GM19372 (cell line): Measurements from ENCODE around the gene GALR1.
"Not testable (repeated sequence)": the region's sequence is repeated elsewhere in the genome, so short reads cannot be mapped to it uniquely, and the experiment has no call there.

Source experiments
- ATAC-seq: cut with Tn5 transposase; IDR thresholded peaks from one replicate; pipeline ENCODE4 v1.9.1; 2021; ENCODE audit warnings: mild to moderate bottlenecking, low read depth, moderate library complexity; ENCODE audit not compliant: unreplicated experiment

Gene GALR1

DNA sequence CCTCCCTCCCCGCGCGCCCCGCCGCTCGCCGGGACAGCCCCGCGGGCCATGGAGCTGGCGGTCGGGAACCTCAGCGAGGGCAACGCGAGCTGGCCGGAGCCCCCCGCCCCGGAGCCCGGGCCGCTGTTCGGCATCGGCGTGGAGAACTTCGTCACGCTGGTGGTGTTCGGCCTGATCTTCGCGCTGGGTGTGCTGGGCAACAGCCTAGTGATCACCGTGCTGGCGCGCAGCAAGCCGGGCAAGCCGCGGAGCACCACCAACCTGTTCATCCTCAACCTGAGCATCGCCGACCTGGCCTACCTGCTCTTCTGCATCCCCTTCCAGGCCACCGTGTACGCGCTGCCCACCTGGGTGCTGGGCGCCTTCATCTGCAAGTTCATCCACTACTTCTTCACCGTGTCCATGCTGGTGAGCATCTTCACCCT is 865 bp downstream of the GALR1 start:
- ATAC-seq = no peak

DNA sequence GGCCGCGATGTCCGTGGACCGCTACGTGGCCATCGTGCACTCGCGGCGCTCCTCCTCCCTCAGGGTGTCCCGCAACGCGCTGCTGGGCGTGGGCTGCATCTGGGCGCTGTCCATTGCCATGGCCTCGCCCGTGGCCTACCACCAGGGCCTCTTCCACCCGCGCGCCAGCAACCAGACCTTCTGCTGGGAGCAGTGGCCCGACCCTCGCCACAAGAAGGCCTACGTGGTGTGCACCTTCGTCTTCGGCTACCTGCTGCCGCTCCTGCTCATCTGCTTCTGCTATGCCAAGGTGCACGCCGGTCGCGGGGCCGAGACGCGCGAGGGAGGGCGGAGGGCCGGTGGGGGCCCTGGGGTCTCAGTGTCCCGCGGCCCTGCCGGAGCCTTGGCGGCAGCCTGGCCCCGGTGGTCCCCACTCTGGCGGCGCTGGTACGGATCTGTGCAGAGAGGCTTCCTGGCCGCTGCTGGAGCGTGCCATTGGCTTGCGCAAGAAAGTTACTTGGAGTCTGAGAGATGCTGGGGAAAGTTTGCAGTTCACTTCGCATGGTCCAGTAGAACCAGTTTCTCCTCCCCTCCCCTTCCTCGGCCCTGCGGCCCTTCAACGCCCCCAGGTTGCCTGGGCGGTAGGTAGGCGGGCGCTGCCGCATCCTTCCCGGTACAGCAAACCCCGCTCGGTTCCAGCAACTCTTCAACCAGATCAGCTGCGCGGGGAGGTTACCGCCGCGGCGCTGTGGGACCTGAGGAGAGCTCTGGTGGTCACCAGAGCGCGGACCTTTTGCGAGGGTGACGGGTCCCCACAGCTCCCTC is 1.5 kb downstream of the GALR1 start:
- no peak for ATAC-seq

DNA sequence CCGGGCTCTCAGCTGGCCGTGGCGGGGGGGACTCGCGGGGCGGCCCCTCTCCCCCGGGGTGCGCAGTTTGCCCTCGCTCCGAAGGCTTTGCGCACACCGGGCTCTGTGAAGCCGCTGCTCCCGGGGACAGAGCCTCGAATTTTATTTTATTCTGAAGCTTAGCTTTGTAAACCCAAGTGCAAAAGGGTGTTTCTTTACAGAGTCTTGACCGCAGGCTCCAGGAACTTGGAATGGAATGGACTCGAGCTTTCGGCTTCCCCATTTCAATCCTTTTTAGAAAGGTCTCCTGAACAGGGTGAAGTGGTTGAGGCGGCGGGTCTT is 2.0 kb downstream of the GALR1 start:
- ATAC-seq = no peak

DNA sequence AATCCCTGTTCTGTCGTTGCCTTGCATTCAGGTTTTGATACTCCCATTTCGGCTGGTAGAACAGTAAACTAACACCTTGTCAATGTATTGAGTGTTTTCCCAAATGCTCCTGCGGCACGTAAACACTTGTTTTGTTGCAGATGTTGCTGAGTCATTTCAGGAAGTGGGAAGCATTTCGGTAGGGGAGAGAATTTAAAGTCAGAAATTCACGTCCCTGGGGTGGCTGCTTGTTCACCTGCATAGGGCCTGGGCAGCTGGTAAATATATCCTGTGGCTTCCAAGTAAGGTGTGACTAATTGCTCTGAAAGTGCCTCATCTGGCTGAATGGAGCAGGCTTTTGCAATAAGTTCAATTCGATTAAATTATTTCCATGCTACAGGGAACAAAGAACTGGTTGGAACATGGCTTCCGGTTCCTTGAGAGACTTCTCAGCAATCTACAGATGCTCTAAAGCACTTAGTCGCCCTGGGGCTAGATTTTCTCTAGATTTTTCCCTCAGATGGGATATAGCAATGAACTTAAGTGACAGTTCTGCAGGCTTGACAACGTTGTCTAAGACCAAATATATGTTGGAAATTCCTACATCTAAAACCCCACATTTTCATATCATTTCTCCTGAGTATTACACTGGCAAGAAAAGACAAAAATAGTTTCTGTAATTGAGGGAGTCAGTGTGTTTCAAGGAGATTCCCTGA is 5.2 kb downstream of the GALR1 start:
- no peak for ATAC-seq

DNA sequence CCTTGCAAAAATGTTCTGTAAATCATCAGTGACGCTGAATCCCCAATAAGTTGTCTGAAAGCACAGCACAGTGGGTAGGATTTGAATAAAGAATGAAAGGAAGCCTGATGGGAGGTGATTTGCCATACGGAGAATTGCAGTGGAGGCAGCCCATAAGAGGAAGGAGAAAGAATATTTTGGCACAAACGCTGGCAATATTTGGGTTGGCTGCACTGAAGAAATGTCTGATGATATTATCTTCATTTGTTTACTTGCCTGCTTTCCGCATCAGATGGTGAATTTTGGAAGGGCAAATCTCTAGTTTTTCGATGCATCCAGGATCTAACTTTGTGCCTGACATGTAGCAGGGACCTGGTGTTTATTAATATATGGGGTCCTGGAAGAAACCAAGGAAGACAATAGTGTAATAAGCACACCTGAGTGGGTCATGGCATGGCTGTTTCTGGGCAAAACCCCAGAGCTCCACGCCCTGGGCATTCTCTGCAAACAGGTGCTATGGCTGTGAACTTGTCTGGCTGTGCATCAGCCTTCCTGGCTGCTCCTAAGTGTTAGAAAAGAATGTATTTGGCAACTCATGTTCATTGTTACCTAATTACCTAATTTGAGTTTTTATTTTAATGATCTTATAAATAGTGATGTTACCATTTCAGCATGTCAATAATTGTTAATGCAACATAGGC is 5.9 kb downstream of the GALR1 start:
- no peak for ATAC-seq

DNA sequence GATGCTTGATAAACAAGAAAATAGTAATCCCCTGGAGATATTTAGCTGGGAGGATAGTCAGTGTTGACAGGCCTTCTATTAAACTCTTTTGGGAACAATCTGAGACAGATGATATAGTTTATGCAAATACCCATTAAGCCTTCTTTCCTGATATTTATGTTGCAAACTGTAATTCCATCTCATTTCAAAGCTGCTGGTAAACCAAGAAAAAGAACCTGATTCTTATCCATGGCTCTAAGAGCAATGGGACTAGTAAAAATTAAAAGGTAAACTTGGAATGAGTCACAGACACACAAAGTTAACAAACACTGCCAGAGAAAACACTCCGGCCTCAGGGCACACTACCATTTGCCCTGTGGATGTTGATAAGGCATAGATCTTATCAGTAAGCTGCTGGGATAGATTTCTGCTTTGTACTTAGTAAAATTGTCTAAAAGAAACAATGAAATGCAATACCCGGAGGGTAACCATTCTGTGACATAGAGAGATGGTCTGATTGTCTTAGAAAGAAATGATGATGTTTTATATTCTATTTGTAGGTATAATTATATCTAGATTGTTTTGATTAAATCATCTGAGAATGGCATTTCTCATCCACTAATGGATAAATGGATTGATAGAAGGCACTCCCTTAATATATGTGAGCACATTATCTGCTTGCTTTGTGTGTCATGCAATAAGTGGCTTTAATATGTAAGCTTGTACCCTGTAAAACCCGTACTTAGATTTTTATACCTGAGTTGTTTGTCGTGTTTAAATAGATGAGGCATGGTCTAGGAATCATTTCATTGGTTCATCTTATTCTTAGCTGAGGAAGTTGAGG is 13.2 kb downstream of the GALR1 start:
- no peak for ATAC-seq

DNA sequence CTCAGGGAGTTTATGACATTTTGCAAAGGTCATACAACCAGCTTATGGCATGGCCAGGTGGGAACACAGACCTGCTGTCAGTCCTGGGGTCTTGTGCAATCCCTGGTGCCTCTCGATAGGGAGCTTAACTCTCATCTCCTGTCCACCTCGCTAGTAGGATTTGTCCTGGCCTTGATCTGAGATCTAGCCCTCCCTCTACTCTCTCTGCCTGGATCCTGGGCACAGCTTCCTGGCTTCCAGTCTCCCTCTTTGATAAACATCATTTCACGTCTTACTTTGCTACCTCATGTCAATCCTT is 13.8 kb downstream of the GALR1 start:
- no peak for ATAC-seq

DNA sequence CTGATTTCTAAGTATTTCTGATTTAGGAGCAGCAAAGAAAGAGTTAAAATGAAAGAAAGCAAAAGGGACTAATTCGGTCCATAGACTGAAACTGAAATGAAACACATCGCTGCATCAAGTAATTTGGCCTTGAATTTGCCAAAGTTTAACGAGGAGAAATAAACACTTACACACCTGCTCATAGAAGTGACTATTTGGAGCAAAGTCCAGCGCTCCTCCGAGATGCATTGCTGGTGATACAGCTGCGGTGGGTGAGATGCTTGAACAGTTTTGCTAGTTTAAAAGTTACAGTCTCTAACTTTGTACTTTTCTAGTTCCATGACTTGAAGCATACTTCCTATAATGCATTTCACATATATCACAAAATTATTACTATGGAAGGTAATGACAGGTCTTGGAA is 18.3 kb downstream of the GALR1 start:
- ATAC-seq = no peak

DNA sequence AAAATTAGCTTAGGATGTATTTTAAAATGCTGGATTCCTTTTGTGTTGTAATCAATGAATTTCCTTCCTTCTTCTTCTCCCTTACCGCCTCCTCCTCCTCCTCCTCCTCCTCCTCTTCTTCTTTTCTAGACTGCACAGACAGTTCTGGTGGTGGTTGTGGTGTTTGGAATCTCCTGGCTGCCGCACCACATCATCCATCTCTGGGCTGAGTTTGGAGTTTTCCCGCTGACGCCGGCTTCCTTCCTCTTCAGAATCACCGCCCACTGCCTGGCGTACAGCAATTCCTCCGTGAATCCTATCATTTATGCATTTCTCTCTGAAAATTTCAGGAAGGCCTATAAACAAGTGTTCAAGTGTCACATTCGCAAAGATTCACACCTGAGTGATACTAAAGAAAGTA is 18.8 kb downstream of the GALR1 start:
- no peak for ATAC-seq

DNA sequence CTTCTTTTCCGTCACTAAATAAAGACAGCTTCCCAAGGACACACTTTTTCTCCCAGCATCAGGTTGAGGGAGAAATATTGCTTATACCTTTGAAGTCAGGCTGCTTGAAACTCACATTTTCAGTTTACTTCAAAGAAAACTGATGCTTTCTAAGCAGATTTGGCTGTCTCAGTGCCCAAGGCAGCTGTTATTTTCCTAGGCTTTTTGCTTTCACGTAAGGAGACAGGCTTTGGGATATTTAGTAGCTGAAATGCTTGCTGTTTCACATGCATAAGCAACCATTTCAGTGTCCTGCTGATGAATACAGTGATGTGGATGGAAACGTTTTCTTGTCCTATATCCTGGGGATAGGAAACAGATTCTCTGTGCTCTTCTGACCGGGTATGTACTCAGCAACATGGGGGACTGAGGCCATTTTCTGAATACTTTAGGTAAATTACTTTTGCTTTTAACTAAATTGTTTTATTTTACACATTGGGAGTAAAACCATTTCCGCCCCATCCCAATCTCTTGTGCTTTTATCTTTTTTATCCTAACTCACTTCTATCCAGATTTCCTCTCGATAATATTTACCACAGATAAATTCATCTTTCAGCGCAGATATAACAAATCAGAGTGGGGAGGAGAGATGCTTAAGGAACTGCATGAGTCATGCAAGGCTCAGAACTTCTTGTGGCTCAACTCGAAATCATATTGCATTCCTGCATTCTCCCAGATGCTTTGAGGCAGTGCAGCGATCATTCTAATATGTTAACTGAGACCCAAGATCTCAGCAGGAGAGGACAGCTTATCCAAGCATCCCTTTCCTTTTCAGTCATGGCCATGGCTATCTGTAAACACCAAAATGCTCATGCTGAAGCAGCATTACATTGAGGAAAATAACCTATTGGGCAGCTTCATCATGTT is 22.2 kb downstream of the GALR1 start:
- no peak for ATAC-seq

DNA sequence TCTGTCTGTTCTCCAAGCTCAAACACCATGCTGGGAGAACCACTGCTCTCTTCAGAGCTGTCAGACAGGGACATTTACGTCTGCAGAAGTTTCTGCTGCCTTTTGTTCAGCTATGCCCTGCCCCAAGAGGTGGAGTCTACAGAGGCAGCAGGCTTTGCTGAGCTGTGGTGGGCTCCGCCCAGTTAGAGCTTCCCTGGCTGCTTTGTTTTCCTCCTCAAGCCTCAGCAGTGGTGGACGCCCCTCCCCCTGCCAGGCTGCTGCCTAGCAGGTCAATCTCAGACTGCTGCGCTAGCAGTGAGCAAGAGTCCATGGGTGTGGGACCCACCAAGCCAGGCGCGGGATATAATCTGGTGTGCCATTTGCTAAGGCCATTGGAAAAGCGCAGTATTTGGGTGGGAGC is 41.2 kb downstream of the GALR1 start:
- not testable (repeated sequence) for ATAC-seq

DNA sequence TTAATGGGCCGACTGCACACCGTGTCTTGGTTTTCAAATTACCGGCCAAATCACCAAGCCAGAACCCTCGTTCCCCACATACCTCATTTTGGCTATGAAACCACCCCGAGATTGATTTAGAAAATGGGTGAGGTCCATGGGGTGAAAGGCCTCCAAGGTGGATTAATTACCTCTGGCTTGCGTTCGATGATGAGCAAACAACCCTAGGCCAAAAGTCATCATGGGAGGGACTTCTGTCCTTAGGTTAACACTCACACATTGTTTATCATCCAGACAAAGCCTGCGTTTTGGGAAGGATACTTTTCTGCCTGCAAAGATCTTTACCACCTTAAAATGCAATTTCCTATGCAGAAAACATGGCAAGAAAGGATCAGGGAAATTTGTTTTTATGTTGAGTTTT is 48.5 kb downstream of the GALR1 start:
- ATAC-seq = no peak

DNA sequence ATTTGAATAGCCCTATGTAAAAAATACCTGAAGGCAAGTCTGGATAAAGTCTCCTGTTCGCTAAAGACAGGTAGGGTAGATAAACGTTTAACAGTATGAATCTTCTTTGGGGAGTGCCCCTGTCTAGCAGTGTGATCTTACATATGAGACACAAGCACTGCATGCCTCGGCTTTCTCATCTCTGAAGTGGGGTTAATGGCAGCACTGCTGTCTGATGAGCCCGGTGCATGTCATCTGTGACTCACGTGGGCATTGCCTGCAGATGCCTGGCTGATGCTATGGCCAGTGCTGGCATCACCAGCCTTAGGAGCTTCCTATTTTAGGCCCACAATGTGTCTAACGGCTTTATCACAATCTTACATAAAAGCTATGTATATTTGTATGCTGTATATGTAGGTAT is 50.1 kb downstream of the GALR1 start:
- ATAC-seq = no peak

DNA sequence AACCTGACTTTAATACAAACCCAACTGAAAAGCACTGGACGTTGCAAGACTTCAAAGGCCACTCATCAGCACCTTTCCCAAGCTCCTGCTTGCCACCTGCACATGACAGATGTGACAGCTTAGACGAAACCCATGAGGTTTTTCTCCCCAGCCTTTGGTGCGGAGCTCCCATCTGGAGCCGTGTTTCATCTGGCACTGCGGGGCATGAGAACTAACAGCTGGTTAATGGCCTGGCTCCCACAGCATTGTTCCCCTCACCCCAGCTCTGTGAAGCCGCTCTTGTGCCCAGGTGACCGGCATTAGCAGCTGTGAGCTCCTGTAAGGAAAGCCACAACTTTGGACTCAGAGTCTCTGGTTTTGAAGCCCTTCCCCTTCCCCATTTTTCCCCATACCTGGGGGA is 50.9 kb downstream of the GALR1 start:
- no peak for ATAC-seq

DNA sequence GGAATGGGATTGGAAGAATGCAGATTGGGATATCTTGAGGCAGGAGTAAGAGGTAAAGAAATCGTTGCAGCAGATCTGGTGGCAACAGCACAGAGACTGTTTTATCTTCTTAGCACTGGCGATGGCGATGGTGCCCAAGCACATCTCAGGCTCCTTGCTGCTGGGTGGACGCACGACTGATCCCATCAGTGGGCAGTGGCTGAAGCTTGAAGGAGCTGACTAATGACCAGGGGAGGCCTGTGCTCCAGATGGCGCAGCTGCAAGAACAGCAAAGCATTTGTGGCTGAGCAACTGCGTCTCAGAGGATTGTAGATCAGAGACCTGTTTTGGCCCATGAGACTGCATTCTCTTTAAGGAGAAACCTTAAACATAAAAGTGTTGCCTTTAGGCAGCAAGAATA is 54.6 kb downstream of the GALR1 start:
- no peak for ATAC-seq

DNA sequence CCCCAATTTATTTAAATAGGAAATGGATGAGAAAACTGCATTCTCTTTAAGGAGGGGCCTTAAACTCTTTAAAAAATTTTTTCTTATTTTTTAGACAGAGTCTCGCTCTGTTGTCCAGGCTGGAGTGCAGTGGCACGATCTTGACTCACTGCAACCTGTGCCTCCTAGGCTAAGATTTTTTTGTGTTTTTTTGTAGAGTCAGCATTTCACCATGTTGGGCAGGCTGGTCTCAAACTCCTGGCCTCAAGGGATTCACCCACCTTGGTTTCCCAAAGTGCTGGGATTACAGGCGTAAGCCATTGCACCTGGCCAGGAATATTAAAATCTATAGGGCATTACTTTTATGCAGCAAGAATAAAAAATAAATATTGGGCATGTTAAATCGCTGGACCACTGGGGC is 56.0 kb downstream of the GALR1 start:
- ATAC-seq = no peak

DNA sequence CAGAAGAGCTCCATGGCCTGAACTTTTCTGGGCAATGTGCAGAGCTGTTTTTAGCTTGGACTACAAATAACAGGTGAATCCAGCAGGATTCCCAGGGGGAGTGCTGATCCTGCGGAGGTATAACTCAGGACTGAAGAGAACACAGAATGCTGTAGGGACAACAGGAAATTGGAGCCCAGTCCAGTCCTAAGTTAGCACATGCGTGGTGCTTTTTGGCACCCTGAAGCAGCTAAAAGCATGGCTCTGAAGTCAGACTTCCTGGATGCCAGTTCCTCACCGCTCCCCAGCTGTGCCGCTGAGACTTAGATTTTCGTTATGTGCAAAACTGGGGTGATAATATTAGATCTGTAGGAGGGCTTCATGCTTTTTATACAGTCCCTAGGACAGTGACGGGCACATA is 58.6 kb downstream of the GALR1 start:
- no peak for ATAC-seq

DNA sequence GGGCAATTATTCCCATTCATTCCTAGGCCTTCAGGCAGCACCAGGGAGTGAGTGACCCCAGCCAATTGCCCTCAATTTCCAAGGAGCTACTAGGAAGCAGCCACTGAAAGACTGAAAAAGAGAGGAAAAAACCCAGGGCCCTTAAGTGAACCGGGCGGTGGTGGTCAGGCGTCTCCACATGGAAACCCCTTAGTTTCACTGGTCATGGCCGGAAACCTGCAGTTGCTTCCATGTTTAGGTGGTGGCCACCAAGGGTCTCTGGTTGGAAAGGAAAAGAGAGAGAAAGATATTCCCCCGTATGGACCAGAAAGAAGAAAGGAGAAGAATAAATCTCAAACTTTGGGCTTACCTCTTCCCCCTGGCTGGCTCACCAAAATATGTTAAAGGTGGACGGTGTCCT is 64.9 kb downstream of the GALR1 start:
- no peak for ATAC-seq

DNA sequence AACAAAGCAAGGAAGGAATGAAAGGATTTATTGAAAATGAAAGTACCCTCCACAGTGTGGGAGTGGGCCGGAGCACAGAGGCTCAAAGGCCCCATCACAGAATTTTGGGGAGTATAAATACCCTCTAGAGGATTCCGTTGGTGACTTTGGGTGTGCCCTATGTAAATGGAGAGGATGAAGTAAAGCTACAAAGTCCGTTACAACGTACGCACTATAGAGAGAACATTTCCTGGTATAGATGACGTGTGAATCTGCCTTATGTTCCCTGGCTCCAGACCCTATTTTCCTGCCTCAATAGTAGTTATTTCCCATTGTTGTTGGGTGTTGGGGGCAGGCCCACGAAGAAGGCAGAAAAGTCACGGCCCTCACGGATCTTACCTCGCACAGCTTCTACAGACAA is 65.3 kb downstream of the GALR1 start:
- ATAC-seq = no peak

DNA sequence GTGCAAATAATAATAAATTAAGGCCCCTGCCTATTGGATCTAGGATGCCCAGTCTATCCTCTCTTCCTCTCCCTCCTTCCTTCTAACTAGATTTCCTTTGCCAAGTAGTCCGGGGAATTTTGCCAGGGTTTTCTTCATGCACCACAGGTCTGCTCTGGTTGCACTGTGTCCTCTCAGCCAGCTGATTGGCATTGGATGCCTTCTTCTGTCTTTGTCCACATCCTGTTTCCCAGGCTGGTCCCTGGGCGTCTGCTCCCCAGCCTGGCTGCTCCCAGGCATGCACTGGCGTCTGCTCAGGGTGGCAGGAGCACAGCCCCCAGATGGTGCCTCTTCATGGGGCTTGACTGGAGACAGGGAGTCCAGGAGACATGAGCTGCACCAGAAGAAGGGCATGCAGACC is 66.4 kb downstream of the GALR1 start:
- no peak for ATAC-seq
